WERI-Rb-1 (cell line): ENCODE measurements around the gene CLCN3.

Source experiments
- DNase-seq: peaks from one replicate; pipeline ENCODE4 v3.0.0-alpha.2; 2020
- H3K27ac ChIP-seq: fragments of 250-450 bp; sonication (Bioruptor Pico); 2 replicates; pipeline ENCODE4 v1.5.1; 2020; ENCODE audit warnings: mild to moderate bottlenecking, moderate library complexity
- H3K27me3 ChIP-seq: fragments of 250-450 bp; sonication (Bioruptor Pico); 2 replicates; pipeline ENCODE4 v1.5.1; 2021; ENCODE audit warnings: mild to moderate bottlenecking, low read depth, moderate library complexity; ENCODE audit not compliant: insufficient read depth, severe bottlenecking
- H3K36me3 ChIP-seq: fragments of 250-450 bp; sonication (Bioruptor Pico); 2 replicates; pipeline ENCODE4 v1.5.1; 2020; ENCODE audit warnings: mild to moderate bottlenecking, moderate library complexity
- H3K4me3 ChIP-seq: 2 replicates; pipeline ENCODE4 v1.5.1; 2011; ENCODE audit warnings: low read depth, mild to moderate bottlenecking, control low read depth, low read length
- H3K9me3 ChIP-seq: fragments of 250-450 bp; sonication (Bioruptor Pico); 2 replicates; pipeline ENCODE4 v1.5.1; 2021; ENCODE audit warnings: mild to moderate bottlenecking, moderate library complexity; ENCODE audit not compliant: severe bottlenecking
- CTCF ChIP-seq: IDR thresholded peaks from 2 replicates; pipeline ENCODE4 v1.5.1; 2011; ENCODE audit warnings: low read depth, mild to moderate bottlenecking, control low read depth, inconsistent platforms, low read length

The CLCN3 gene

GRCh38 chr4:169615467-169616106 is 4.8 kb upstream of the CLCN3 start:
- Histone ChIP-seq H3K36me3 (peaks cover 3% of the 10 kb centered on the region; the same call in 1 of the 2 replicates), H3K4me3 (no peak overlapping the region), H3K27ac (no peak overlapping the region), H3K9me3 (no peaks in the 10 kb centered on the region), H3K27me3 (no peaks in the 10 kb centered on the region)
- DNase-seq = no peak
- TF ChIP-seq CTCF = no peak

- Histone ChIP-seq H3K9me3 (no peaks in the 10 kb centered on the region), H3K27ac (no peak overlapping the region)
- DNase-seq = no peak
Observed at GRCh38 chr4:169616846-169617245, 3.5 kb upstream of the CLCN3 start.

GRCh38 chr4:169617306-169617705 is 3.1 kb upstream of the CLCN3 start:
- no peak for TF ChIP-seq CTCF
- Histone ChIP-seq H3K9me3 (no peaks in the 10 kb centered on the region), H3K4me3 (no peak overlapping the region), H3K36me3 (peaks cover under 1% of the 10 kb centered on the region; the same call in 1 of the 2 replicates), H3K27me3 (no peaks in the 10 kb centered on the region), H3K27ac (no peak overlapping the region)
- DNase-seq = no peak

More at GRCh38 chr4:169616846-169617245, 3.5 kb upstream of the CLCN3 start:
- H3K36me3 ChIP-seq = peaks cover 3% of the 10 kb centered on the region; the same call in 1 of the 2 replicates
- no peak for TF ChIP-seq CTCF
- no peaks in the 10 kb centered on the region for H3K27me3 ChIP-seq
- no peak overlapping the region for H3K4me3 ChIP-seq

- Histone ChIP-seq H3K27ac (no peak overlapping the region), H3K27me3 (no peaks in the 10 kb centered on the region), H3K9me3 (no peaks in the 10 kb centered on the region), H3K36me3 (no peaks in the 10 kb centered on the region), H3K4me3 (no peak overlapping the region)
- TF ChIP-seq CTCF = no peak
- DNase-seq = no peak
Observed at GRCh38 chr4:169618286-169618685, 2.1 kb upstream of the CLCN3 start.

- H3K36me3 ChIP-seq = no peaks in the 10 kb centered on the region
- DNase-seq = no peak
- H3K9me3 ChIP-seq = no peaks in the 10 kb centered on the region
- no peak overlapping the region for H3K4me3 ChIP-seq
- no peak for TF ChIP-seq CTCF
- no peak overlapping the region for H3K27ac ChIP-seq
- H3K27me3 ChIP-seq = no peaks in the 10 kb centered on the region
Observed at GRCh38 chr4:169618986-169619385, 1.4 kb upstream of the CLCN3 start.

- DNase-seq = peak; percentile 71
Observed at GRCh38 chr4:169619518-169619957, 840 bp upstream of the CLCN3 start.

More at GRCh38 chr4:169619518-169619957, 840 bp upstream of the CLCN3 start:
- no peaks in the 10 kb centered on the region for H3K9me3 ChIP-seq
- TF ChIP-seq CTCF = peak; percentile 58
- H3K27ac ChIP-seq = peak overlapping the region; percentile 91
- H3K4me3 ChIP-seq = peak overlapping the region; percentile 87
- H3K27me3 ChIP-seq = no peaks in the 10 kb centered on the region
- H3K36me3 ChIP-seq = no peaks in the 10 kb centered on the region
